Activated T-cell treated with anti-CD3 and anti-CD28 coated beads for 48 hours (primary cell): ENCODE results near the gene IGFBP2.

Experiments used
- DNase-seq: peaks from one replicate; pipeline ENCODE4 v3.0.0-alpha.2; 2020; ENCODE audit warnings: low read depth

The IGFBP2 gene

GRCh38 chr2:216702756-216703155 lies 69.5 kb downstream of the IGFBP2 start:
- no peak for DNase-seq

- no peak for DNase-seq
Observed at GRCh38 chr2:216710551-216711301, 77.5 kb downstream of the IGFBP2 start.

- no peak for DNase-seq
Observed at GRCh38 chr2:216711348-216711747, 78.1 kb downstream of the IGFBP2 start.

- no peak for DNase-seq
Observed at GRCh38 chr2:216713691-216714336, 80.6 kb downstream of the IGFBP2 start.
